Gastroesophageal sphincter (tissue), 3 donors: ENCODE measurements around the gene CCER1.

Experiments used
- CTCF ChIP-seq, 4 experiments: fragments of 200-600 bp in 2 of 4; fragments of 450-650 bp in 2 of 4; sonication (generic) in 1 of 4; IDR thresholded peaks; one replicate each; pipeline ENCODE4 v1.5.1; 2017 to 2019; ENCODE audit warnings: antibody characterized with exemption in 4 of 4, mild to moderate bottlenecking in 2 of 4, moderate library complexity in 2 of 4
- EP300 ChIP-seq: sonication (generic); formaldehyde crosslinking; IDR thresholded peaks from one replicate; pipeline ENCODE4 v1.6.1; 2017; ENCODE audit warnings: antibody characterized with exemption, mild to moderate bottlenecking

- TF ChIP-seq CTCF (IDR thresholded peaks at IDR 0.05) (no peak), EP300 (no peak)
Measured at GRCh38 chr12:90908465-90908864, 46.5 kb downstream of the CCER1 start.
